ENCODE data around the gene MPV17L. TPM values are rescaled to one million over a fixed set of nuclear protein-coding genes. Genes with fewer than 3 reads are reported as not detected.
"Not testable (repeated sequence)": the region's sequence is repeated elsewhere in the genome, so short reads cannot be mapped to it uniquely, and the experiment has no call there.

MPV17L gene
- total RNA-seq, 6 donors from 2014 or later = 1.2 to 7.6 (median 2.4) TPM

DNA sequence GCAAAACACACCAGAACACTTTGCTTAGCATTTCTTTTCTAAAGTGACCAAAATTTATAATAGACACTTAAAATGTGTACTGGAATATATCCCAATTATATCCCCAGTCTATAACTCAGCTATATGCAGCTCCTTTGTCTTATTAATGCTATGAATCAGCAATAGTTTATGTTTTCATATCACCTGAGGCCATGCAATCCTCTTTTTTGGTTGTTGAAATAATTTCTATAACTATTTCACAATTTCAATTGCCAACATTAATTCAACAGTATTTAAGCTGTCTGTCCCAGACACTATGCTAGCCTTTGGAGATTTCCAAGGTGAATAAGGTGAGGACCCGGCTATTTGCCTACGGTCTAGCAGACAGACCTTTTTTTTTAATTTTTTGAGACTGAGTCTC, 21.6 kb downstream of the MPV17L start:
- no peak for ATAC-seq (ENCODE audit: low FRiP score in 2 of 2)
- 85 to 87% methylated on average over 2 of the region's 2 CpGs for WGBS, 2 donors
- Histone ChIP-seq H3K4me3 (no peak overlapping the region), H3K27me3 (no peaks in the 10 kb centered on the region), H3K4me1 (no peaks in the 10 kb centered on the region), H3K36me3 (no peaks in the 10 kb centered on the region), H3K27ac (no peak overlapping the region), H3K9me3 (no peaks in the 10 kb centered on the region)
- TF ChIP-seq EP300 (IDR thresholded peaks at IDR 0.05) (no peak), POLR2AphosphoS5 (IDR thresholded peaks at IDR 0.05) (no peak), POLR2A (IDR thresholded peaks at IDR 0.05) (no peak)
- TF ChIP-seq, protein P1, sequence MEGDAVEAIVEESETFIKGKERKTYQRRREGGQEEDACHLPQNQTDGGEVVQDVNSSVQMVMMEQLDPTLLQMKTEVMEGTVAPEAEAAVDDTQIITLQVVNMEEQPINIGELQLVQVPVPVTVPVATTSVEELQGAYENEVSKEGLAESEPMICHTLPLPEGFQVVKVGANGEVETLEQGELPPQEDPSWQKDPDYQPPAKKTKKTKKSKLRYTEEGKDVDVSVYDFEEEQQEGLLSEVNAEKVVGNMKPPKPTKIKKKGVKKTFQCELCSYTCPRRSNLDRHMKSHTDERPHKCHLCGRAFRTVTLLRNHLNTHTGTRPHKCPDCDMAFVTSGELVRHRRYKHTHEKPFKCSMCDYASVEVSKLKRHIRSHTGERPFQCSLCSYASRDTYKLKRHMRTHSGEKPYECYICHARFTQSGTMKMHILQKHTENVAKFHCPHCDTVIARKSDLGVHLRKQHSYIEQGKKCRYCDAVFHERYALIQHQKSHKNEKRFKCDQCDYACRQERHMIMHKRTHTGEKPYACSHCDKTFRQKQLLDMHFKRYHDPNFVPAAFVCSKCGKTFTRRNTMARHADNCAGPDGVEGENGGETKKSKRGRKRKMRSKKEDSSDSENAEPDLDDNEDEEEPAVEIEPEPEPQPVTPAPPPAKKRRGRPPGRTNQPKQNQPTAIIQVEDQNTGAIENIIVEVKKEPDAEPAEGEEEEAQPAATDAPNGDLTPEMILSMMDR (IDR thresholded peaks at IDR 0.05) = no peak
- DNase-seq = no peak

DNA sequence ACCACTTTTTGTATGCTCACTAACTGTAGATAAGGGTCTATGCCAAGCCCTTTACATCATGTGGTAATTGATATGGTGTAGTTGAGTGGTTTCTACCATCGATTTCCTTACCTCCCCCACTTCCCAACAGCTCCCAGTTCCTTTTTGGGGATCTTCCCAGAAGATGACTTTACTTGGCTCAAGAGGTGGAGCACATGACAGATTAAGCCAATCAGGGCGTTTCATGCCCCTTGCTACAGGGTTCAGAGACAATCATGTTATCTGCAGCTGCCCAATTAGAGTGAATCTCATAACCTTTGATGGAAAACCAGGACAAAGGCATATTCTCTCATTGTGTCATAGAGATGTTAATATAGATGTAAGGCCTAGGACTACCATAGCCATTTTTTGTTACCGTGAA, 22.7 kb downstream of the MPV17L start:
- ATAC-seq (ENCODE audit: low FRiP score in 2 of 2) (no peak), DNase-seq (no peak)
- Histone ChIP-seq H3K9me3 (no peaks in the 10 kb centered on the region), H3K4me1 (no peaks in the 10 kb centered on the region), H3K4me3 (no peak overlapping the region), H3K27me3 (no peaks in the 10 kb centered on the region), H3K36me3 (no peaks in the 10 kb centered on the region), H3K27ac (no peak overlapping the region)
- 80 to 84% methylated on average over 3 of the region's 3 CpGs for WGBS, 2 donors
- TF ChIP-seq EP300 (IDR thresholded peaks at IDR 0.05) (no peak), POLR2A (IDR thresholded peaks at IDR 0.05) (no peak), POLR2AphosphoS5 (IDR thresholded peaks at IDR 0.05) (no peak)
- TF ChIP-seq, protein P1 (IDR thresholded peaks at IDR 0.05) = no peak

DNA sequence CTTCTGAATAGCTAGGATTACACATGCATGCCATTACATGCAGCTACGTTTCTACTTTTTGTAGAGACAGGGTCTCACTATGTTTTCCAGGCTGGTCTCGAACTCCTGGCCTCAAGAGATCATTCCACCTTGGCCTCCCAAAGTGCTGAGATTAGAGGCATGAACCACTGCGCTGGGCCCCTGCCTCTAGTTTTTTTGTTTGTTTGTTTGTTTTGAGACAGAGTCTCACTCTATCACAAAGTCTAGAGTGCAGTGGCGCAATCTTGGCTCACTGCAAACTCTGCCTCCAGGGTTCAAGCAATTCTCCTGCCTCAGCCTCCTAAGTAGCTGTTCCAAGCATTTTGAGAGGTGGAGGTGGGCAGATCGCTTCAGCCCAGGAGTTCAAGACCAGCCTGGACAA, 26.1 kb downstream of the MPV17L start:
- not testable (repeated sequence) for H3K27me3 ChIP-seq; H3K9me3 ChIP-seq; H3K36me3 ChIP-seq; ATAC-seq (ENCODE audit: low FRiP score in 2 of 2); H3K4me1 ChIP-seq; H3K27ac ChIP-seq; DNase-seq; H3K4me3 ChIP-seq
- WGBS, 2 donors = 85 to 89% methylated on average over 5 of the region's 5 CpGs

DNA sequence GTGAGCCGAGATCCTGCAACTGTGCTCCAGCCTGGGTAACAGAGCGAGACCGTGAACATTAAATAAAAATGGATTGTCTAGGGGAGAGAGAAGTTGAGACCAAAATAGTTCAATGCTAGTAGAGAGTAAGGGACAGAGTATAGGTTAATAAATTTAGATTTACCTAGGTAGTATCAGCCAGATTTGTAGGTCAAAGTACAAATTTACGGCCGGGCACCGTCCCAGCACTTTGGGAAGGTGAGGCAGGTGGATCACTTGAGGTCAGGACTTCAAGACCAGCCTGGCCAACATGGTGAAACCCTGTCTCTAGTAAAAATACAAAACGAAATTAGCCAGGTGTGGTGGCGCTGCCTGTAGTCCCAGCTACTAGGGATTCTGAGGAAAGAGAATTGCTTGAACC, 26.7 kb downstream of the MPV17L start:
- TF ChIP-seq POLR2AphosphoS5 (IDR thresholded peaks at IDR 0.05) (no peak), POLR2A (IDR thresholded peaks at IDR 0.05) (no peak), EP300 (IDR thresholded peaks at IDR 0.05) (no peak)
- TF ChIP-seq, protein P1 (IDR thresholded peaks at IDR 0.05) = no peak
- no peaks in the 10 kb centered on the region for H3K36me3 ChIP-seq
- WGBS, 2 donors = 86 to 89% methylated on average over 8 of the region's 8 CpGs
- DNase-seq (no peak), ATAC-seq (ENCODE audit: low FRiP score in 2 of 2) (no peak)
- H3K27me3 ChIP-seq = no peaks in the 10 kb centered on the region
- H3K27ac ChIP-seq = no peak overlapping the region
- H3K9me3 ChIP-seq = no peaks in the 10 kb centered on the region
- no peak overlapping the region for H3K4me3 ChIP-seq
- no peaks in the 10 kb centered on the region for H3K4me1 ChIP-seq

DNA sequence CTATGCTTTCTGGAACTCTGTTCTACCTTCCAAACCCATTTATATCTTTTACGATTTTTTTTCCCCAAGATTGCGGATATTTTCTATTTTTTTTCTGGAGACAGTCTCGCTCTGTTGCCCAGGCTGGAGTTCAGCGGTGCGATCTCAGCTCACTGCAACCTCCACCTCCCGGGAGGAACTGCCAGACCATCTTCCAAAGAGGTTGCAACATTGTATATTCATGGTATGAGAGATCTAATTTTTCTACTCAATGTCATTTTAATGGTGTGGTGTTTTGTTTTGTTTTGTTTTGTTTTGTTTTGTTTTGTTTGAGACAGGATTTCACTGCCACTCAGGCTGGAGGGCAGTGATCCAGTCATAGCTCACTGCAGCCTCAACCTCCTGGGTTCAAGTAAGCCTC, 30.3 kb downstream of the MPV17L start:
- H3K36me3 ChIP-seq = no peaks in the 10 kb centered on the region
- H3K9me3 ChIP-seq = no peaks in the 10 kb centered on the region
- peaks cover 0 to 8% (median 6%) of the 10 kb centered on the region in 4 donors for H3K4me1 ChIP-seq
- 69 to 73% methylated on average over 6 of the region's 6 CpGs for WGBS, 2 donors
- DNase-seq = no peak
- H3K27me3 ChIP-seq = no peaks in the 10 kb centered on the region
- TF ChIP-seq POLR2AphosphoS5 (IDR thresholded peaks at IDR 0.05) = no peak
- no peak for TF ChIP-seq EP300 (IDR thresholded peaks at IDR 0.05)
- no peak for TF ChIP-seq POLR2A (IDR thresholded peaks at IDR 0.05)
- TF ChIP-seq, protein P1 (IDR thresholded peaks at IDR 0.05) = no peak
- H3K4me3 ChIP-seq = no peak overlapping the region
- H3K27ac ChIP-seq = no peak overlapping the region
- ATAC-seq (ENCODE audit: low FRiP score in 2 of 2) = no peak
